ENCODE results near the gene C17orf100. TPM values are rescaled to one million over a fixed set of nuclear protein-coding genes. Genes with fewer than 3 reads are reported as not detected.

C17orf100 gene
- total RNA-seq, 1 donor from 2014 or later = 2.0 TPM

DNA sequence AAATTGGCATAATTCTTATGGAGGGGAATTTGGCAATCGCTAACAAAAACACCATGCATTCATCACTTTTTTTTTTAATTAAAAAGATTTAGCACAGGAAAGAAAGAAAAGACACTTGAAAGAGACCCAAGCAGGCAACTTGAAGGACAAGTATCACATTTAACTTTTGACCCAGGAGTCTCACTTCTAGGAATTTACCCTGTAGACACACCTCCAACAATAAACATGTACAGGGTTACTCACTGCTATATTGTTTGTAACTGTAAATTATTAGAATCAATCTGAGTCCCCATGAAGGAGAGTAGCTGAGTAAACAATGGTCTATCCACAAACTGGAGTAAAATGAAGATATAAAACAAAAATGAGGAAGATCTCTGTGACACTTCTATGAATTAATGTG is 21.2 kb upstream of the C17orf100 start:
- Mint-ChIP-seq H3K27me3 (ENCODE audit: low read depth) (no peaks in the 10 kb centered on the region), H3K4me1 (ENCODE audit: low read depth) (peaks cover 2% of the 10 kb centered on the region), H3K36me3 (ENCODE audit: low read depth) (peaks cover 46% of the 10 kb centered on the region), H3K27ac (ENCODE audit: unreplicated experiment) (no peak overlapping the region), H3K9me3 (ENCODE audit: low read depth) (peaks cover 6% of the 10 kb centered on the region), H3K4me3 (ENCODE audit: unreplicated experiment) (no peak overlapping the region)
- no peak for TF ChIP-seq CTCF (IDR thresholded peaks at IDR 0.05)
- no peak for DNase-seq (ENCODE audit: low spot score)

DNA sequence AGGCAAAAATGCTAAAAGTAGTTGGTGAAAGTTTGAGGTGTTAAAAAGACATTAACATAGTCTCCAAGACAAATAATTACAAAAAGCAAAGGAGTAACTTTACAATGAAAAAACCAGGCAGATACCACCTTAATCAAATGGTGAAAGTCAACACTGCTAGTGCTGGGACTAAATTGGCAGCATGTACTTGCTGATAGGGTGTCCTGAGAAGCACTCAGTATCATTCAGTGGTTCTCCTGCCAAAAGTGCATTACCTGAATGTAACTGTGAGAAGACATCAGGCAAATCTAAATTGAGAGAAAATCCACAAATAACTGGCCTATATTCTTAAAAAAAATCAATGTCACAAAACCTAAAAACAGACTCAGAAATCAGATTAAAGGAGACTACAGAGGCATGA is 19.0 kb upstream of the C17orf100 start:
- peaks cover 6% of the 10 kb centered on the region for H3K9me3 Mint-ChIP-seq (ENCODE audit: low read depth)
- H3K4me3 Mint-ChIP-seq (ENCODE audit: unreplicated experiment) = no peak overlapping the region
- no peak overlapping the region for H3K27ac Mint-ChIP-seq (ENCODE audit: unreplicated experiment)
- peaks cover 44% of the 10 kb centered on the region for H3K36me3 Mint-ChIP-seq (ENCODE audit: low read depth)
- H3K27me3 Mint-ChIP-seq (ENCODE audit: low read depth) = no peaks in the 10 kb centered on the region
- TF ChIP-seq CTCF (IDR thresholded peaks at IDR 0.05) = no peak
- DNase-seq (ENCODE audit: low spot score) = no peak
- no peaks in the 10 kb centered on the region for H3K4me1 Mint-ChIP-seq (ENCODE audit: low read depth)

- TF ChIP-seq CTCF (IDR thresholded peaks at IDR 0.05) = no peak
- Mint-ChIP-seq H3K36me3 (ENCODE audit: low read depth) (peaks cover 37% of the 10 kb centered on the region), H3K9me3 (ENCODE audit: low read depth) (peaks cover 6% of the 10 kb centered on the region), H3K4me1 (ENCODE audit: low read depth) (peaks cover 6% of the 10 kb centered on the region), H3K27ac (ENCODE audit: unreplicated experiment) (no peak overlapping the region), H3K27me3 (ENCODE audit: low read depth) (no peaks in the 10 kb centered on the region), H3K4me3 (ENCODE audit: unreplicated experiment) (no peak overlapping the region)
- DNase-seq (ENCODE audit: low spot score) = no peak
These were observed 18.3 kb upstream of the C17orf100 start for GRCh38 chr17:6633263-6633662.

DNA sequence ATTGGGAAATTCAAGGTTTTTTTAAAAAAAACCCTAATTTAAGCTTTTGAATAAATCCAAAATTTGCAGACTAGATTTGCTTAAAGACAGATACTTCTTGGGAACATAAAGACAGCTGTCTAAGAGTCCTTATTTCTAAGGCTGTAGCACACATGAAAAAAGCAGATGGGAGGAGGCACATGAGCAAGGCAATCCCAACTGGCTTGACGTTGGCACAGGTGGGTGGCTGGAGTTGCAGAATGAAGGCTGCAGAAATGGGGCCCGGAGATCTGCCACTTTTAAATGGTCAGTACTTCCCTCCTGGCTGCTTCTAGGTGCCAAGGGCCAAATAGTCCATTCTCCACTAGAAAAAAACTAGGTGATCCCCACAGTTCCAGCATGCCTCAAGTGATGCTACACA is 15.5 kb upstream of the C17orf100 start:
- Mint-ChIP-seq H3K9me3 (ENCODE audit: low read depth) (peaks cover 6% of the 10 kb centered on the region), H3K27ac (ENCODE audit: unreplicated experiment) (no peak overlapping the region), H3K27me3 (ENCODE audit: low read depth) (no peaks in the 10 kb centered on the region), H3K4me3 (ENCODE audit: unreplicated experiment) (no peak overlapping the region), H3K4me1 (ENCODE audit: low read depth) (peaks cover 21% of the 10 kb centered on the region), H3K36me3 (ENCODE audit: low read depth) (peaks cover 27% of the 10 kb centered on the region)
- TF ChIP-seq CTCF (IDR thresholded peaks at IDR 0.05) = no peak
- DNase-seq (ENCODE audit: low spot score) = no peak

DNA sequence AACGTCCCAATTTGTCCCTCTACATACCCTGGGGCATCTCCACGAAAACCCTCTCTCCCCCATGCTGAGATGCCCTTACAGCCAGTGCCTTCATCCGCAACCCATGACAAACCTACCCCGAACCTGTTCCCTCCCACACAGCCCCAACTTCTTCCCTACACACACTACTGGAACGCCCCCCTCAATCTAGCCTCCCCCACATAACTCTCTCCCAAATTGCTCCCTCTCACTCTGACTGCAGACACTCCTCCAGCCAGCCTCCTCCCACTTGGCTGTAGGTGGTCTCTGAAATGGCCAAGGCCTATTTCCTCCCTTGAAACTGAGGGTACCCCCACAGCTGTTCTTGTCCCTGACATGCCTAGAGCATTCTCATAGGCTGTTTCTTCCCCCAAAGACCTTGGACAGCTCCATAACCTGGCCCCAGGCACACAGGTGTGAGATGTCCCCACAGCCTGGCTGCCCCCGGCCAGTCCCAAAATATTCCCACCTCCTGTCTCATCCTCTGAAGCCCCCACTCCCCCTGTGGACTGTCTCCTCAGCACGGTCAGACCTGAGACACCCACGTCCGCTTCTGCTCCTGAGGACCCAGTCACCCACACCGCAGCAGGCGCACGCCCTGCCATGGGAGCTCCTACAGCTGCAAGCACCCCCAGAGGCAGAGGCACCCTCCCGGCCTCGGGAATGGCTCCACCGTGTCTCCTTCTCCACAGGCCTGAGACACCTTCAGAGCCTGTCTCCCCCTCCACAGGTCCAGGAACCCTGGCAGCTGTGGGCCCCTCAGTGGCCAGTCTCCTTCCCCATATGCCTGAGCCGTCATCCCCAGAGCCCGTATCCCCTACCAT is 14.7 kb upstream of the C17orf100 start:
- Mint-ChIP-seq H3K36me3 (ENCODE audit: low read depth) (peaks cover 23% of the 10 kb centered on the region), H3K4me3 (ENCODE audit: unreplicated experiment) (no peak overlapping the region), H3K4me1 (ENCODE audit: low read depth) (peaks cover 27% of the 10 kb centered on the region), H3K27ac (ENCODE audit: unreplicated experiment) (no peak overlapping the region), H3K9me3 (ENCODE audit: low read depth) (peaks cover 6% of the 10 kb centered on the region), H3K27me3 (ENCODE audit: low read depth) (no peaks in the 10 kb centered on the region)
- no peak for DNase-seq (ENCODE audit: low spot score)
- no peak for TF ChIP-seq CTCF (IDR thresholded peaks at IDR 0.05)
